T-helper 1 cell treated with Interleukin-12 subunit alpha and Interleukin-12 subunit beta and Interleukin-4 antibody, amounts not matched to agents 30 μg/mL and 1 μg/mL, for 36 hours (primary cell): ENCODE results near the gene NIPAL1.

Source experiments
- H3K27ac Mint-ChIP-seq: one replicate; pipeline ENCODE4 v1.8.0; 2021; ENCODE audit warnings: mild to moderate bottlenecking, mixed read lengths
- H3K27me3 Mint-ChIP-seq: one replicate; pipeline ENCODE4 v1.8.0; 2021; ENCODE audit warnings: low read depth, mixed read lengths
- H3K36me3 Mint-ChIP-seq: one replicate; pipeline ENCODE4 v1.8.0; 2021; ENCODE audit warnings: low read depth, mixed read lengths
- H3K4me1 Mint-ChIP-seq: one replicate; pipeline ENCODE4 v1.8.0; 2021; ENCODE audit warnings: low read depth, mixed read lengths
- H3K4me3 Mint-ChIP-seq: one replicate; pipeline ENCODE4 v1.8.0; 2021; ENCODE audit warnings: mild to moderate bottlenecking, moderate library complexity, mixed read lengths
- H3K9me3 Mint-ChIP-seq: one replicate; pipeline ENCODE4 v1.8.0; 2021; ENCODE audit warnings: mixed read lengths

NIPAL1 gene

DNA sequence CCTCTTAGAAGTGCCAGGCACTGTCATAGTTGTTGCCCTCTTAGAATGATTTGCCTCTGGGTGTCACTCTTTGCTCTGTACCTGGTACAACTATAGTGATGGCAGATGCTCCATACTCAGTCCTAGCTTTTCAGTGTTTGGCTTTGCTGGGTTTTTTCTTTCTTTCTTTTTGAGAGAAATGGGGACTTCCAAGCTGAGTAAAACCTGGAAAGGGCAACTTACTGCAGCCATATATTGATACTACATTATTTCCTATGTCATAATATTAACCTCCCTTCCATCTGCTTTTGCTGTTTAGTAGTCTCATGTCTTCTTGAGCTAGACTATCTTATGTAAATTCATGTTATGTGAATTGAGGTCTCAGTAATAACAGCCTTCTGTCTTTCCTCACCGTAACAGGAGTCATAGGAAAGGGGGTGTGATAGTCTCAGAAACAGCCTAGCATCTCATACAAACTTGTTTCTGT is 49.0 kb downstream of the NIPAL1 start:
- Mint-ChIP-seq H3K4me1 (peaks cover 11% of the 10 kb centered on the region), H3K27ac (no peak overlapping the region), H3K9me3 (peaks cover 8% of the 10 kb centered on the region), H3K4me3 (no peak overlapping the region), H3K27me3 (no peaks in the 10 kb centered on the region), H3K36me3 (peaks cover 45% of the 10 kb centered on the region)

DNA sequence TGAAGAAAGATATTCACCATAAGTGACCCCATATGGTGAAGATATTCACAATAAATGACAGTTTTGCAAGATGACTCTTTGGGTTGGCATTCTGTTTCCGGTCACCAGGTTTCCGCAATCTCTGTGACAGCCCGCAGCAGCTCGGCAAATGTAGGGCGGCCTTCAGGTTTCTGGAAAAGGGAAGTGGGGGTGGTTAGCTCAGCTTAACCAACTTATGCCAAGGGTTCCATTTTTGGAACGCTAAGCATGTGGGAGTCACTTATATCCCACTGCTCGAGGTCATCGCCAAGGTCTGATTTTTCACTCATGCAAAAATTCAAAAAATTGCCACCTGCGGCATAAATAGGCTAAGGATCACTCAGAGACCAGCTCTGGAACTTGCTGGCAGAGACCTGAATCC is 51.0 kb downstream of the NIPAL1 start:
- Mint-ChIP-seq H3K27me3 (no peaks in the 10 kb centered on the region), H3K4me3 (no peak overlapping the region), H3K9me3 (no peaks in the 10 kb centered on the region), H3K36me3 (peaks cover 47% of the 10 kb centered on the region), H3K4me1 (peaks cover 11% of the 10 kb centered on the region), H3K27ac (no peak overlapping the region)

DNA sequence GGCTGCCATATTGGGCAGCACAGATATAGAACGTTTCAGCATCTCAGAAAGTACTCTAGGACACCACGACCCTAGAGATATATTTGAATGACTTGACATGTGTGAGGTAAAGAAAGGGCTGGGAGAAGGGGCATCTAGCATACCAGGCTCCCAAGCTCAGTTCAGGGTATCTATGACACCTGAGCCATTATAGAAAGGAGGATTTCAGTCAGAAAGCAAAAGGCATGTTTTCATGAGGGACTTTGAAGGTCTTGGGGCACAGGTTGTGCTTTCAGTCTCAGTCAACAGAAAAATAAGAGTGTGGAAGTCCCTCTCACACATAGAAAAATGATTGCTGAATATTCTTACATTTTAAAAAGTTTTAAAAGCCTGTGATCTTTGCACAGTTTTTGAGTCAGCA is 51.6 kb downstream of the NIPAL1 start:
- peaks cover 44% of the 10 kb centered on the region for H3K36me3 Mint-ChIP-seq
- H3K27me3 Mint-ChIP-seq: no peaks in the 10 kb centered on the region
- no peak overlapping the region for H3K27ac Mint-ChIP-seq
- H3K4me1 Mint-ChIP-seq: peaks cover 11% of the 10 kb centered on the region
- no peaks in the 10 kb centered on the region for H3K9me3 Mint-ChIP-seq
- H3K4me3 Mint-ChIP-seq: no peak overlapping the region

DNA sequence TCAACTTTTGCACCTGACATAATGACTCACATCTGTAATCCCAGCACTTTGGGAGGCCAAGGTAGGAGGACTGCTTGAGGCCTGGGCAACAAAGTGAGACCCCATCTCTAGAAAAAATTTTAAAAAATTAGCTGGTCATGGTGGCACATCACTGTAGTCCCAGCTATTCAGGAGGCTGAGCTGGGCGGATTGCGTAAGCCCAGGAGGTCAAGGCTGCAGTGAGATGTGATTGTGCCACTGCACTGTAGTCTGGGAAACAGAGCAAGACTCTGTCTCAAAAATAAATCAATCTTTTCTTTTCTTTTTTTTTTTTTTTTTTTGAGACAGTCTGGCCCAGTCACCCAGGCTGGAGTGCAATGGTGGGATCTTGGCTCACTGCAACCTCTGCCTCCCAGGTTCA is 52.5 kb downstream of the NIPAL1 start:
- Mint-ChIP-seq H3K27me3 (no peaks in the 10 kb centered on the region), H3K27ac (no peak overlapping the region), H3K4me1 (peaks cover 11% of the 10 kb centered on the region), H3K9me3 (no peaks in the 10 kb centered on the region), H3K4me3 (no peak overlapping the region), H3K36me3 (peaks cover 52% of the 10 kb centered on the region)

DNA sequence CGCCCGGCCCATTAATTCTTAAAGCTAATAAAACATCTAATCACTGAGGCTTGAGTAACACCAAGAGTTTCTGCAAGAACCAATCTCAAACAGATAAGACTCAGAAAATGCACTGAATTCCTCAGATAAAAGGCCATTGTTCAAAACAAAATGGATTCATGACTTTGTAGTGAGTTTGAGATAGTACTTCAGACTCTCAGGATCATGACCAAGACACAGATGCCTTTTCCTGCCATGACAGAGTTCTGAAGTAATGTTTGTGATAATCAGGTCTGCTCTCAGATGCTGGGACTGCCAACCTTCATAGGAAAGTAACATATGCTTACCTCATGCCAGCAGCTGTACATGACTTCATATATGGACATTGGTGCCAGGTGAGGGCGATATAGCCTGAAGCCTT is 54.6 kb downstream of the NIPAL1 start:
- Mint-ChIP-seq H3K4me1 (peaks cover under 1% of the 10 kb centered on the region), H3K27ac (no peak overlapping the region), H3K4me3 (no peak overlapping the region), H3K36me3 (peaks cover 46% of the 10 kb centered on the region), H3K9me3 (no peaks in the 10 kb centered on the region), H3K27me3 (no peaks in the 10 kb centered on the region)

DNA sequence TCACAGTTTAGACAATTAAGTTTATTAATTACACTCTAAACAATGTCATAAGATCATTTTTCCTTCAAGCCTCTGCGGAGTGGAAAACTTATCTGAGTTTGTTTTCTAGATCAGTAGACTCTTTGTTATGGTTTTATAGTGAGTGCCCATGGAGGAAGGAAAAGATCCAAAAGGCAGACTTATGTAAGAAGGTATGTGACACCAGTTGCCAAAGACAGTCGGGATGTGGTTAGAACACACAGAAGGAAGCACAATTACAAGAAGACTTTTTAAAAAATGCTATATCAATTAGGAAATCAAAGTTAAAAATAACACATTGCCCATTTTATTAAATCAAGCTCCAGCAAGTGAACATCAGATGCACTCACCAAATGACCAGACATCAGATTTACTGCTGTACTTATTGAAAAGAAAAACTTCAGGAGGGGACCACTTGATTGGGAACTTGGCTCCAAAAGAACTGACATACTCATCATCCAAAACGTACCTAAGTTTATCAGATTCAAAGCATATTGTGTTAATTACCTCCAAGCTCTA is 57.1 kb downstream of the NIPAL1 start:
- Mint-ChIP-seq H3K9me3 (no peaks in the 10 kb centered on the region), H3K27ac (no peak overlapping the region), H3K36me3 (peaks cover 41% of the 10 kb centered on the region), H3K4me1 (no peaks in the 10 kb centered on the region), H3K4me3 (no peak overlapping the region), H3K27me3 (no peaks in the 10 kb centered on the region)

GRCh38 chr4:48074657-48075056 is 58.1 kb downstream of the NIPAL1 start:
- Mint-ChIP-seq H3K36me3 (peaks cover 45% of the 10 kb centered on the region), H3K27ac (no peak overlapping the region), H3K4me1 (no peaks in the 10 kb centered on the region), H3K9me3 (no peaks in the 10 kb centered on the region), H3K27me3 (no peaks in the 10 kb centered on the region), H3K4me3 (no peak overlapping the region)

DNA sequence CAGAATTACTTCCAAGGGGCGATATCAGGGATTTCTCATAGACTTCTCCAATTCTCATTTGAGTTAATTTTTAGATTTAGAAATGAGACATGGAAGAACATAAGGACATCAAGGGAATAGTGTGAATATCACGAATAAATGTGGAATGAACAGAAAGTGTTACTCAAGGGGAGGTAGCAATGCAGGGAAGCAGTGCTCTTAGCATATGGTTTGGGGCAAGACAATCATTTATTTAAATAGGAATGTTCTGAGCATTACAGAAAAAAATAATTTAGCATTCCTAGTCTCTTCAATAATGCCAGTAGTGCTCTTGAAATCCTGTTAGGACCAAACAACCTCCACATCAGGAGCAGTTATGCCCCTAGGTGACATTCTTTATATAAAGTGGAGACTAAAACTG is 61.9 kb downstream of the NIPAL1 start:
- no peak overlapping the region for H3K27ac Mint-ChIP-seq
- H3K4me1 Mint-ChIP-seq: peaks cover 2% of the 10 kb centered on the region
- H3K9me3 Mint-ChIP-seq: no peaks in the 10 kb centered on the region
- H3K4me3 Mint-ChIP-seq: no peak overlapping the region
- H3K27me3 Mint-ChIP-seq: no peaks in the 10 kb centered on the region
- H3K36me3 Mint-ChIP-seq: peaks cover 44% of the 10 kb centered on the region

DNA sequence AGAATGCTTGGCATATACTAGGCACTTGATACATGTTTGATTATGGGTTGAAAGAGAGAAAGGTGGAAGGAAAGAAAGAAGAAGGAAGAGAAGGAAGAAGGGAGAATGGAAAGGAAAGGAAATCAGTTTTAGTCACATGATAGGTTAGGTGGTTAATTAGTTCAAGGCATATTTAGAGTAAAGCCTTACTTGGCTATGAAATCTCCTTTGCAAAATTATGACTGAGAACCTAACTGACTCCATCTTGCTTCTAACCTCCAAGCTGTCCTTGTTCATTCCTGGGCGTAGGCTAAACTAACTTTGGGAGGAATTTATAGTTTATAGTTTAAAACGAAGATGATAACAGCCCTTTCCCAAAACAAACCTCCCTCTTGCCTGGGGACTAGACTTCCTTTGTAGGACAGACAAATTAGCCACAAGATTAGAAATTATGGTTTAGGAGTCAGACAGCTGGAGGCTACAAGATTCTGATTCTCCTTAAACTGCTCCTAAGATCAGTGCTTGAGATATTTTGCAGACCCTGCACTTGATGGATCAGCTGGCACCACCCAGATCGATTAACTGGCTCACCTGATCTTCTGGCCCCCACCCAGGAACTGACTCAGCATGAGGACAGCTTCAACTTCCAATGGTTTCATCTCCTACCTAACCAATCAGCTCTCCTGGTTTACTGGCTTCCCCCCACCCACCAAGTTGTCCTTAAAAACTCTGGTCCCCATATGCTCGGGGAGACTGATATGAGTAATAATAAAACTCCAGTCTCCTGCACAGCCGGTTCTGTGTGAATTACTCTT is 62.5 kb downstream of the NIPAL1 start:
- H3K36me3 Mint-ChIP-seq: peaks cover 44% of the 10 kb centered on the region
- H3K27ac Mint-ChIP-seq: no peak overlapping the region
- no peaks in the 10 kb centered on the region for H3K9me3 Mint-ChIP-seq
- no peaks in the 10 kb centered on the region for H3K27me3 Mint-ChIP-seq
- H3K4me1 Mint-ChIP-seq: peaks cover 2% of the 10 kb centered on the region
- no peak overlapping the region for H3K4me3 Mint-ChIP-seq

DNA sequence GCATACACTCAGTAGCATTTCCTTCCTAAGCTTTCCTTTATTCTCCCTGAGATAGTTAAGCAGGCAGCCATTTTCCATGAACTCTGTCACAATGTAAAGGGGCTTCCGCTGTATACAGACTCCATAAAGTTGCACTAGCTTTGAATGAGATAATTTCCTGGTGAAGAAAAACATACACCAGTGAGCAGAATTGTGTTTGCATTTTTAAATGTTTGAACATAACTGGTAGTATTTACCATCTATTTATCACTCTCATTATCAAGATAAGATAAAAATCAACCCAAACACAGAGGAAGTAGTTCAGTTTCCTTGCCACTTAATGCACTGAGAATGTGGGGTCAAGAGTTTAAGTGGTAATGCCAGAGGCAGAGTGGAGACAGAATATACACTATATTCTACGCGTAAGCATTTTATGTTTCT is 63.4 kb downstream of the NIPAL1 start:
- H3K36me3 Mint-ChIP-seq: peaks cover 46% of the 10 kb centered on the region
- H3K4me1 Mint-ChIP-seq: peaks cover 2% of the 10 kb centered on the region
- H3K9me3 Mint-ChIP-seq: no peaks in the 10 kb centered on the region
- H3K4me3 Mint-ChIP-seq: no peak overlapping the region
- H3K27me3 Mint-ChIP-seq: no peaks in the 10 kb centered on the region
- no peak overlapping the region for H3K27ac Mint-ChIP-seq

- Mint-ChIP-seq H3K27ac (no peak overlapping the region), H3K36me3 (peaks cover 54% of the 10 kb centered on the region), H3K4me1 (peaks cover 2% of the 10 kb centered on the region), H3K4me3 (no peak overlapping the region), H3K27me3 (no peaks in the 10 kb centered on the region), H3K9me3 (no peaks in the 10 kb centered on the region)
These were observed 64.6 kb downstream of the NIPAL1 start for GRCh38 chr4:48081196-48081595.

DNA sequence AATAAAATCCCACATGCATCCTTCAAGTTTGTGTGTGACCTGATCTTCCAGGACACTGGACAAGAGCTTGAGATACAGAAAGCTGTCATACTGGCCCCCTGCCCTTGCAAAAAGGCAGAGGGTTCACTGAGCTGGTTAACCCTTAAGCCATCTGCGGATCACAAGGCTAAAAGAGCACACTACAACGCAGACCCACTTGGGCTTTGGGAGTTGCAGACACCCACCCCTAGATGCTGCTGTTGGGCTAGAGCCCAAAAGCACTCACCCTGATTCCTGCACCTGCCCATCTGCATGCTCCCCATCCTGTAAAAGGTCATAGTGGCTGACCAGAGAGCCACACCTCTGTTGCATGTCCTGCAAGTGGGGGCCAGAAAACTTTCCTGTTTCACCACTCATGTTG is 66.4 kb downstream of the NIPAL1 start:
- peaks cover 54% of the 10 kb centered on the region for H3K36me3 Mint-ChIP-seq
- no peaks in the 10 kb centered on the region for H3K9me3 Mint-ChIP-seq

DNA sequence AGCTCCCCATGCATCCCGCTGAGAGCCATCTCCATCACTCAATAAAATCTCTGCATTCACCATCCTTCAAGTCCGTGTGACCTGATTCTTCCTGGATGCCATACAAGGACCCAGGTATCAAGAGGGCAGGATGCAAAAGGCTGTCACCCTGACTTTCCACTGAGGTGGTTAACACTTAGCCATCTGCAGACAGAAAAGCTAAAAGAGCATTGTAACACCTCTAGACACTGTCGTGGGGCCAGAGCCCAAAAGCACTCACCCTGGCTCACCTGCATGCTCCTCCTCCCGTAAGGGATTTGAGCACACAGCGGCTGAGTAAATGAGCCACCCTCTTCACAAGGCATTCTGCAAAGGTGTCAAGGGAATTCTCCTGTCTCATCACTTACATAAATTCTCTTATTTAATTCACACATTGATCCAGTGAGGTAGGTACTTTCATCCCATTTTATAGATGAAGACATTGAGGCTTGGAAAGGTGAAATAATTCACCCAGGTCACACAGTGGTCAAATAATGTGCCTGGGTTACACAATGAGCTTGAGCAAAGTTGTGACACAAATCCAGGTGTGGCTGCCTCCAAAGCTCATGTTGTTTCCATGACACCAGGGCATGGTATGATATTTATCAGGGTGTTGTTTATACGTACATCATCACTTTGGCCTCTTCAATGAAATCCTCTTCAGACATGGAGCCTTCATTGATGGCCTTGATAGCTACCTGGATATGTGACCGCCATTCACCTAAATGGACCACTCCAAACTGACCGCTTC is 69.4 kb downstream of the NIPAL1 start:
- Mint-ChIP-seq H3K9me3 (no peaks in the 10 kb centered on the region), H3K36me3 (peaks cover 45% of the 10 kb centered on the region), H3K27me3 (no peaks in the 10 kb centered on the region), H3K4me1 (peaks cover 4% of the 10 kb centered on the region), H3K4me3 (no peak overlapping the region), H3K27ac (no peak overlapping the region)

More for the DNA sequence above, 66.4 kb downstream of the NIPAL1 start:
- Mint-ChIP-seq H3K27me3 (no peaks in the 10 kb centered on the region), H3K27ac (no peak overlapping the region), H3K4me3 (no peak overlapping the region), H3K4me1 (peaks cover 4% of the 10 kb centered on the region)
